Fibroblast of lung (primary cell): ENCODE results near the gene GSE1. TPM values are rescaled to one million over a fixed set of nuclear protein-coding genes. Genes with fewer than 3 reads are reported as not detected.

Experiments
- DNase-seq, 2 donors: peaks; one replicate each; pipeline versions ENCODE4 v3.0.0 to v3.0.0-alpha.2; 2010; ENCODE audit warnings: low read depth in 2 of 2
- H2AFZ ChIP-seq: 2 replicates; pipeline ENCODE4 v1.5.1; 2012; ENCODE audit warnings: low read length, control low read depth, inconsistent platforms
- H3K27ac ChIP-seq: 2 replicates; pipeline ENCODE4 v1.5.1; 2011; ENCODE audit warnings: low read length, control low read depth; ENCODE audit not compliant: insufficient read depth
- H3K27me3 ChIP-seq: 2 replicates; pipeline ENCODE4 v1.5.1; 2011; ENCODE audit warnings: mild to moderate bottlenecking, low read length; ENCODE audit not compliant: control insufficient read depth, insufficient read depth
- H3K36me3 ChIP-seq: 2 replicates; pipeline ENCODE4 v1.5.1; 2011; ENCODE audit warnings: low read length; ENCODE audit not compliant: control insufficient read depth, insufficient read depth
- H3K4me1 ChIP-seq: 2 replicates; pipeline ENCODE4 v1.5.1; 2011; ENCODE audit warnings: low read length; ENCODE audit not compliant: control insufficient read depth, insufficient read depth; ENCODE audit errors: extremely low read depth
- H3K4me2 ChIP-seq: 2 replicates; pipeline ENCODE4 v1.5.1; 2011; ENCODE audit warnings: low read length, control low read depth; ENCODE audit not compliant: insufficient read depth; ENCODE audit errors: extremely low read depth
- H3K4me3 ChIP-seq, 4 experiments: fragments of 200-600 bp in 1 of 4; sonication (generic) in 1 of 4; replicated peaks in 1 of 4; 2 replicates each; pipeline ENCODE4 v1.5.1; 2011 to 2016; ENCODE audit warnings: low read length in 4 of 4, low read depth in 3 of 4, mild to moderate bottlenecking in 3 of 4, control low read depth in 2 of 4, inconsistent platforms in 1 of 4, mixed read lengths in 1 of 4; ENCODE audit not compliant: insufficient read depth in 1 of 4; ENCODE audit errors: control extremely low read depth in 1 of 4
- H3K79me2 ChIP-seq: 2 replicates; pipeline ENCODE4 v1.5.1; 2012; ENCODE audit warnings: mild to moderate bottlenecking, low read length, inconsistent platforms; ENCODE audit not compliant: control insufficient read depth, insufficient read depth
- H3K9ac ChIP-seq: 2 replicates; pipeline ENCODE4 v1.5.1; 2011; ENCODE audit warnings: mild to moderate bottlenecking, low read length, control low read depth; ENCODE audit not compliant: insufficient read depth
- H3K9me3 ChIP-seq: 2 replicates; pipeline ENCODE4 v1.5.1; 2012; ENCODE audit warnings: low read depth, low read length; ENCODE audit not compliant: control insufficient read depth, insufficient read depth
- H4K20me1 ChIP-seq: 2 replicates; pipeline ENCODE4 v1.5.1; 2011; ENCODE audit warnings: low read length; ENCODE audit not compliant: control insufficient read depth, insufficient read depth; ENCODE audit errors: extremely low read depth
- EZH2 ChIP-seq: IDR thresholded peaks from 2 replicates; pipeline ENCODE4 v1.5.1; 2012; ENCODE audit warnings: low read length, control low read depth, mild to moderate bottlenecking; ENCODE audit errors: missing control alignments
- polyA plus RNA-seq, 2 donors: library from polyadenylated mRNA; depleted of rRNA in 1 of 2; stranded (reverse) in 1 of 2; unstranded in 1 of 2; fragments of >200 nt; gene quantifications; 2 replicates each; pipeline ENCODE4 v1.2.1, GENCODE V29; 2011 to 2012; ENCODE audit warnings: missing spikeins in 1 of 2
- total RNA-seq: library from RNA; depleted of rRNA; stranded (reverse); fragments of >200 nt; gene quantifications from 2 replicates; pipeline ENCODE4 v1.2.1, GENCODE V29; 2014
- TF ChIP-seq, protein P1 (sequence below), 2 donors: IDR thresholded peaks in 1 of 2; conservative IDR thresholded peaks in 1 of 2; 1 replicate in 1 of 2; 2 replicates in 1 of 2; pipeline ENCODE4 v1.5.1; 2011 to 2012; ENCODE audit warnings: low read length in 2 of 2, control low read depth in 1 of 2, inconsistent platforms in 1 of 2, low read depth in 1 of 2, mild to moderate bottlenecking in 1 of 2

GSE1 gene
- total and polyA plus RNA-seq, 2 donors (not counting 1 experiment from before 2014, with no cell fraction given) = 11.0 to 35.7 TPM

- Histone ChIP-seq H3K79me2 (no peaks in the 10 kb centered on the region), H3K27me3 (peaks cover 14% of the 10 kb centered on the region), H3K9ac (no peak overlapping the region), H2AFZ (no peak overlapping the region), H3K36me3 (no peaks in the 10 kb centered on the region), H3K4me2 (no peak overlapping the region), H3K4me1 (no peaks in the 10 kb centered on the region), H3K9me3 (no peaks in the 10 kb centered on the region), H3K4me3 (no peak overlapping the region), H4K20me1 (no peaks in the 10 kb centered on the region), H3K27ac (no peak overlapping the region)
- TF ChIP-seq, protein P1, sequence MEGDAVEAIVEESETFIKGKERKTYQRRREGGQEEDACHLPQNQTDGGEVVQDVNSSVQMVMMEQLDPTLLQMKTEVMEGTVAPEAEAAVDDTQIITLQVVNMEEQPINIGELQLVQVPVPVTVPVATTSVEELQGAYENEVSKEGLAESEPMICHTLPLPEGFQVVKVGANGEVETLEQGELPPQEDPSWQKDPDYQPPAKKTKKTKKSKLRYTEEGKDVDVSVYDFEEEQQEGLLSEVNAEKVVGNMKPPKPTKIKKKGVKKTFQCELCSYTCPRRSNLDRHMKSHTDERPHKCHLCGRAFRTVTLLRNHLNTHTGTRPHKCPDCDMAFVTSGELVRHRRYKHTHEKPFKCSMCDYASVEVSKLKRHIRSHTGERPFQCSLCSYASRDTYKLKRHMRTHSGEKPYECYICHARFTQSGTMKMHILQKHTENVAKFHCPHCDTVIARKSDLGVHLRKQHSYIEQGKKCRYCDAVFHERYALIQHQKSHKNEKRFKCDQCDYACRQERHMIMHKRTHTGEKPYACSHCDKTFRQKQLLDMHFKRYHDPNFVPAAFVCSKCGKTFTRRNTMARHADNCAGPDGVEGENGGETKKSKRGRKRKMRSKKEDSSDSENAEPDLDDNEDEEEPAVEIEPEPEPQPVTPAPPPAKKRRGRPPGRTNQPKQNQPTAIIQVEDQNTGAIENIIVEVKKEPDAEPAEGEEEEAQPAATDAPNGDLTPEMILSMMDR (conservative IDR thresholded peaks at IDR 0.05 in 1 of 2, IDR thresholded peaks at IDR 0.05 in 1 of 2; ENCODE audit: low read depth in 1 of 2, low read length in 2 of 2) = no peak
- TF ChIP-seq EZH2 = no peak
- no peak for DNase-seq
Observed at GRCh38 chr16:85696781-85697180, 83.7 kb downstream of the GSE1 start.

- no peak overlapping the region for H3K4me2 ChIP-seq
Observed at GRCh38 chr16:85697431-85697830, 84.3 kb downstream of the GSE1 start.

DNA sequence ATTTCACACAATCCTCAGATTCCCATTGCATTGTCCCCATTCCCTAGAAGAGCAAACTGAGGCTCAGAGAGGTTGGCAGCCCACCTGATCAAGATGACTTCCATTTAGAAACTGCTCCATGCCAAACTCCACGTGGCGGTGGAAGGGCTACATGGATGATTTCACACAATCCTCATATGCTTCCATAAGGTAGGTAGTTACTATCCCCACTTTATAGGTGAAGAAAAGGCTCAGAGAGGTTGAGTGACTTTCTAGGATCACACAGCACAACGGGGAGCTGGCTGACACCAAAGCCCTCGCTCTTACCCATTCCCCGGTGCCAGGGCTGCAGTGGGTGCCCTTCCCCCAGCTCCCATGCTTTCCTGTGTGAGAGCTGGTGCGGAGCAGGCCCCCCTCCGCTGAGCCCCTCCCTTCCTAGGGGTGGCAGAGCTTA is 85.4 kb downstream of the GSE1 start:
- H3K4me3 ChIP-seq = no peak overlapping the region
- H3K4me1 ChIP-seq = no peaks in the 10 kb centered on the region
- no peaks in the 10 kb centered on the region for H3K36me3 ChIP-seq
- no peak for DNase-seq
- H3K9me3 ChIP-seq = no peaks in the 10 kb centered on the region
- peaks cover 14% of the 10 kb centered on the region for H3K27me3 ChIP-seq
- H3K27ac ChIP-seq = no peak overlapping the region
- TF ChIP-seq, protein P1 (conservative IDR thresholded peaks at IDR 0.05 in 1 of 2, IDR thresholded peaks at IDR 0.05 in 1 of 2; ENCODE audit: low read depth in 1 of 2, low read length in 2 of 2) = no peak
- TF ChIP-seq EZH2 = no peak
- no peaks in the 10 kb centered on the region for H4K20me1 ChIP-seq
- no peak overlapping the region for H2AFZ ChIP-seq
- no peak overlapping the region for H3K9ac ChIP-seq
- H3K4me2 ChIP-seq = no peak overlapping the region
- no peaks in the 10 kb centered on the region for H3K79me2 ChIP-seq

More at GRCh38 chr16:85697431-85697830, 84.3 kb downstream of the GSE1 start:
- Histone ChIP-seq H3K27ac (no peak overlapping the region), H4K20me1 (no peaks in the 10 kb centered on the region), H3K4me1 (no peaks in the 10 kb centered on the region), H3K27me3 (peaks cover 14% of the 10 kb centered on the region), H3K4me3 (no peak overlapping the region), H2AFZ (no peak overlapping the region), H3K9ac (no peak overlapping the region), H3K79me2 (no peaks in the 10 kb centered on the region), H3K36me3 (no peaks in the 10 kb centered on the region), H3K9me3 (no peaks in the 10 kb centered on the region)
- TF ChIP-seq, protein P1 (conservative IDR thresholded peaks at IDR 0.05 in 1 of 2, IDR thresholded peaks at IDR 0.05 in 1 of 2; ENCODE audit: low read depth in 1 of 2, low read length in 2 of 2) = no peak
- no peak for TF ChIP-seq EZH2
- no peak for DNase-seq
